Mucosa of descending colon (tissue), 3 donors: Measurements from ENCODE around the gene PRDM16. TPM values are rescaled to one million over a fixed set of nuclear protein-coding genes. Genes with fewer than 3 reads are reported as not detected.

Source experiments
- ATAC-seq: fragments of 200-7000 bp; cut with Tn5 transposase; one replicate; pipeline ENCODE4 v1.9.1; 2020; ENCODE audit warnings: mild to moderate bottlenecking, moderate library complexity
- DNase-seq, 3 donors: peaks; one replicate each; pipeline ENCODE4 v3.0.0-alpha.2; 2020
- H3K36me3 ChIP-seq: fragments of 200-600 bp; one replicate; pipeline ENCODE4 v1.8.0; 2021; ENCODE audit warnings: low read depth, mild to moderate bottlenecking
- H3K4me1 ChIP-seq: fragments of 200-600 bp; one replicate; pipeline ENCODE4 v1.8.0; 2021; ENCODE audit warnings: low read depth, mild to moderate bottlenecking
- H3K4me3 ChIP-seq: fragments of 200-600 bp; one replicate; pipeline ENCODE4 v1.8.0; 2021; ENCODE audit warnings: mild to moderate bottlenecking
- H3K9me3 ChIP-seq: fragments of 200-600 bp; one replicate; pipeline ENCODE4 v1.8.0; 2021; ENCODE audit warnings: mild to moderate bottlenecking
- CTCF ChIP-seq: fragments of 200-600 bp; IDR thresholded peaks from one replicate; pipeline ENCODE4 v1.8.0; 2022; ENCODE audit warnings: antibody characterized with exemption, mild to moderate bottlenecking
- intact Hi-C, 2 donors: fragments of 100-400 bp; cut with DNase I in 1 of 2; cut with micrococcal nuclease in 1 of 2; formaldehyde crosslinking; loops; one replicate each; pipeline versions ENCODE4 v1.11.0 to v1.11.1; 2022; cut with DNase I, micrococcal nuclease
- total RNA-seq, 3 donors: library from RNA; stranded (reverse); fragmentation: NEBNext Ultra II Directional in 2 of 3; extraction: Animal tissue kit (Norgen Biotek cat#: 25700) in 2 of 3; gene quantifications; one replicate each; pipeline versions ENCODE4 v1.2.1 to v1.2.4, GENCODE V29; 2021 to 2023
- donor health status: DM: no; HTN: no; CAD: no; lungs with moderate emphysema.
- donor health status: DM: no; HTN: no; CAD: no.
- donor health status: DM: no; HTN: yes; CAD: no.

Gene PRDM16
- total RNA-seq, 3 donors from 2014 or later: 1.6 to 2.5 (median 2.4) TPM

GRCh38 chr1:3222042-3222692, 153.2 kb downstream of the PRDM16 start:
- no peak for TF ChIP-seq CTCF
- H3K4me1 ChIP-seq: peaks cover 22% of the 10 kb centered on the region
- ATAC-seq (peak; percentile 83), DNase-seq (peak; percentile 73 to 81 (median 76))
- H3K9me3 ChIP-seq: no peaks in the 10 kb centered on the region
- no peaks in the 10 kb centered on the region for H3K36me3 ChIP-seq
- intact Hi-C loops: no loop called here
- no peak overlapping the region for H3K4me3 ChIP-seq

- no peaks in the 10 kb centered on the region for H3K9me3 ChIP-seq
- DNase-seq (no peak), ATAC-seq (no peak)
- TF ChIP-seq CTCF: no peak
- intact Hi-C loops: no loop called here
- peaks cover 4% of the 10 kb centered on the region for H3K4me1 ChIP-seq
- no peaks in the 10 kb centered on the region for H3K36me3 ChIP-seq
- no peak overlapping the region for H3K4me3 ChIP-seq
These were observed 156.7 kb downstream of the PRDM16 start for GRCh38 chr1:3225661-3226060.

- no peak for DNase-seq
- TF ChIP-seq CTCF: no peak
- H3K36me3 ChIP-seq: no peaks in the 10 kb centered on the region
- intact Hi-C loops: no loop called here
- H3K4me3 ChIP-seq: no peak overlapping the region
- peaks cover 4% of the 10 kb centered on the region for H3K4me1 ChIP-seq
- H3K9me3 ChIP-seq: no peaks in the 10 kb centered on the region
- ATAC-seq: no peak
These were observed 157.2 kb downstream of the PRDM16 start for GRCh38 chr1:3226191-3226590.

- intact Hi-C loops: no loop called here
- Histone ChIP-seq H3K4me1 (peaks cover 4% of the 10 kb centered on the region), H3K36me3 (no peaks in the 10 kb centered on the region), H3K9me3 (no peaks in the 10 kb centered on the region), H3K4me3 (no peak overlapping the region)
- ATAC-seq (no peak), DNase-seq (no peak)
- TF ChIP-seq CTCF: no peak
These were observed 157.8 kb downstream of the PRDM16 start for GRCh38 chr1:3226701-3227350.

GRCh38 chr1:3227351-3227704, 158.3 kb downstream of the PRDM16 start:
- intact Hi-C loops: no loop called here
- DNase-seq: no peak
- peaks cover 4% of the 10 kb centered on the region for H3K4me1 ChIP-seq
- H3K9me3 ChIP-seq: no peaks in the 10 kb centered on the region
- no peak overlapping the region for H3K4me3 ChIP-seq
- ATAC-seq: no peak
- H3K36me3 ChIP-seq: no peaks in the 10 kb centered on the region
- TF ChIP-seq CTCF: no peak
